Left colon (tissue), 2 donors: ENCODE results near the gene ADA. TPM values are rescaled to one million over a fixed set of nuclear protein-coding genes. Genes with fewer than 3 reads are reported as not detected.
"Not testable (repeated sequence)": the region's sequence is repeated elsewhere in the genome, so short reads cannot be mapped to it uniquely, and the experiment has no call there.

Experiments used
- ATAC-seq: fragments of 200-7000 bp; cut with Tn5 transposase; one replicate; pipeline ENCODE4 v1.9.1; 2020; ENCODE audit warnings: mild to moderate bottlenecking, moderate library complexity
- DNase-seq, 2 donors: peaks; one replicate each; pipeline ENCODE4 v3.0.0-alpha.2; 2020
- intact Hi-C, 2 donors: fragments of 100-400 bp; cut with DNase I in 1 of 2; cut with micrococcal nuclease in 1 of 2; formaldehyde crosslinking; loops; one replicate each; pipeline versions ENCODE4 v1.11.2 to v1.14.0; 2022; cut with DNase I, micrococcal nuclease
- total RNA-seq, 2 donors: library from RNA; stranded (reverse); fragmentation: NEBNext Ultra II Directional; extraction: Animal tissue kit (Norgen Biotek cat#: 25700); gene quantifications; one replicate each; pipeline ENCODE4 v1.2.1, GENCODE V29; 2021
- donor health status: DM: no; HTN: no; CAD: no.
- donor health status: DM: yes; HTN: yes; CAD: no.

The ADA gene
- total RNA-seq, 2 donors from 2014 or later, result 2.5 to 3.4 TPM

DNA sequence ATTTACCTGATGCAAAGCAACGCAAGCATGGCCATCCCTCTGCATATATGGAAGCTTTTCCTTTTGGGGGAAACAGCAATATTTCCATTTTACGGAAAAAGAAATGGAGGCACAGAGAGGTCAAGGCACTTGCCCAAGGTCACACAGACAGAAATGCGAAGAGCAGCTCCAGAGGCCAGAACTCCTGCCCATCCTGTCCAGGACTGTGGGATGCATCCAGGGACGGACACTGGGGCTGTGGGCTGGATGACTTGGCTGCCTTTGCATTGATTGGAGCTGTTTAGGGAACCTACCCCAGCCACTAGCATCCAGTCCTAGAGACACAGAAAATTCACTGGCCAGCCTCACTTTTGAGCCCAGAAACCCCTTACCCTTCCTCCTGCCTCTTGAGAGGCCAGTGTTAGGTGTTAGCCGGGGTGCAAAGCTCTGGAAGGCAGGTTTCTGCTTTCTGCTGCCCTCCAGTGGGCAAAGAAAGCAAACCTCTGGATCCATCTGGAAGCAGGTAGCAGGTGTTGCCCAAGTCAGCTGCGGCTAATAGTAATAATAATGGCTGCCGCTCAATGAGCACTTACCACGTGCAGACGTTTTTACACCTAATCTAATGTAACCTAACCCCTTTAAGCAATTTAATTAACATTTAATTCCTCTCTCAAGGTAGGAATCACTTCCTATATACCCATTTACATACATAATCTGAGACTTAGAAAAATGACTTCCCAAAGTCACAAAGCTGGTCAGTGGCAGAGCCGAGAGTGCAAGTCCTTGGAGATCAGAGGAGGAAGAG is 32.0 kb upstream of the ADA start:
- ATAC-seq (peak; percentile 76), DNase-seq (peak in 1 of 2 donors; percentile 56)
- intact Hi-C loops, result loop anchor here in 1 of 2 donors (2.0 to 10.0 kb wide), 3 partner anchors 51 to 296 kb away; no protein-coding TSS in a partner anchor

DNA sequence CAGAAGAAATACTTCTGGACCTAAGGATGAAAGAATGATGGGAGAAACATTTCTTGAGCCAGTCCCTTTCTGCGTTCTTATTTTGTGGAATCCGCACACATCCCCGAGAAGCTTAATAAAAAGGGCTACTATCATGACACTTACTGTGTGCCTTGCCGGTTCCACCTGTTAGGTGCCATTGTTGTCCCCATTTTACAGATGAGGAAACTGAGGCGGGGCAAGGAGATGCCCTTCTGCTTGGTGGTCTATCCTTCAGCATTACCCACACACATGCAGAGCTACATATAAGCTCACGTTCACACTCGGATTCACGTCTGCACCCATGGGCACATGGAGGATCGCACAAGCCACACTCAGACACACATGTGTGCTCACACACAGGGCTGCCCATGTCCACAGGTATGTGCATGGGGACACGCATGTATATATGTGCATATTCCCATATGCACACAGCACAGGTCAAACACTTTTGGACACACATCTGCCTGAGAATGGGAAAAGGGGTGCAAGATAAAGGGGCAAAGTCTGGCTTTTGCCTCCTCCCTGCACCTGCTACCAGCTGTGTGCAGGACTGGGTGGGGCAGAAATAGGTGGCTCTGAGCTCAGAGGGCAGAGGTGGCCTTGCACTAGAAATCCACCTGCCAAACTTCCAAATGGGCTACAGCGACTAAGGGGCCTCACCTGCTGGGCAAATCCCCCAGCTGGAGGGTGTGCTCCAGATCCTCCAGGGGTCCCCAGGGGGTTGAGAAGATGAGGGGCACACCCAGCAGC is 30.5 kb upstream of the ADA start:
- ATAC-seq, result peak; percentile 61
- no peak for DNase-seq
- intact Hi-C loops, result loop anchor here in 1 of 2 donors (5.0 to 10.0 kb wide), 2 partner anchors 183 to 295 kb away; no protein-coding TSS in a partner anchor

- DNase-seq (no peak), ATAC-seq (no peak)
- intact Hi-C loops, result no loop called here
Measured at GRCh38 chr20:44678990-44679611, 27.6 kb upstream of the ADA start.

DNA sequence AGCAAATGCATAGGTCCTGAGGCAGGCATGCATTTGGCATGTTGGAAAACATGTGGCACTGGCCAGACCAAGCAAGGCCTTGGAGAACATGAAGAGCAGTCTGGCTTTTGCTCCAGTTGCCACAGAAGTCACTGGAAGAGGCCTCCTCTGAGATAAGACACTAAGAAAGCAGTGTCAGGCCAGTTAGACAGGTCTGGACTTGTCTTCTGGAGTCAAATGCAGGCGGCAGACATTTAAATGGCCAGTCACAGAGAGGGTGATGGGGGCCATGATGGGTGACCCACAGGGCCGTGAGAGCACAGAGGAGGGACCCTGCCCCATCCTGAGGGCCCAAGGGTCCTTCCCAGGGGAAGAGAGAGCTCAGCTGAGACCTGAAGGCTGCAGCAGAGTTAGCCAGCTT is 26.7 kb upstream of the ADA start:
- intact Hi-C loops, result no loop called here
- DNase-seq (no peak), ATAC-seq (no peak)

GRCh38 chr20:44672318-44672902 is 20.9 kb upstream of the ADA start:
- intact Hi-C loops, DNase-seq, ATAC-seq: not testable (repeated sequence)

DNA sequence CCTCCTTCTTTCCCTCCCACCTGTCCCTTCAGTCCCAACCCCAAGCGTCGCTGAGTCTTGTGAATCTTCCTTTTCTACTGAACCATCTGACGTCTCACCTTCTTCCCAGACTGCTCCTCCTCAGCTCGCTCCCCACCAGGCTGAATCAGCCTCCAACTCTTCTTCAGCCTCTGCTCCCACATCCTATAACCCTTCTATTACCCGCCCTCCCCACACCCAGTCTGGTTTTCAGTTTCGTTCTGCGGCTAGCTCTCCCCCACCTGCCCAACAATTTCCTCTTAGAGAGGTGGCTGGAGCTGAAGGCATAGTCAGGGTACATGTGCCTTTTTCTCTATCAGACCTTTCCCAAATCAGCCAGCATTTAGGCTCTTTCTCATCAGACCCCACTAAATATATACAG is 20.0 kb upstream of the ADA start:
- ATAC-seq, intact Hi-C loops: not testable (repeated sequence)
- DNase-seq, result peak in 1 of 2 donors; percentile 40

DNA sequence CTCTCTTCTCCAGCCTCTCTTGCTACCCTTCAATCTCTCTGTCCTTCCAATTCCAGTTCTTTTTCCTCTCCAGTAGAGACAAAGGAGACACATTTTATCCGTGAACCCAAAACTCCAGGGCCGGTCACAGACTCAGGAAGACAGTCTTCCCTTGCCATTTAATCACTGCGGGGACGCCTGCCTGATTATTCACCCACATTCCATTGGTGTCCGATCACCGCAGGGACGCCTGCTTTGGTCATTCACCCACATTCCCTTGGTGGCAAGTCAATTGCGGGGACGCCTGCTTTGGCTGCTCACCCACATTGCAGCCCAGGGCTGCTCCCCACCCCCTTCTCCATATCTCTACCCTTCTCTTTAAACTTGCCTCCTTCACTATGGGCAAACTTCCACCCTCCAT is 19.4 kb upstream of the ADA start:
- intact Hi-C loops, ATAC-seq, DNase-seq: not testable (repeated sequence)

DNA sequence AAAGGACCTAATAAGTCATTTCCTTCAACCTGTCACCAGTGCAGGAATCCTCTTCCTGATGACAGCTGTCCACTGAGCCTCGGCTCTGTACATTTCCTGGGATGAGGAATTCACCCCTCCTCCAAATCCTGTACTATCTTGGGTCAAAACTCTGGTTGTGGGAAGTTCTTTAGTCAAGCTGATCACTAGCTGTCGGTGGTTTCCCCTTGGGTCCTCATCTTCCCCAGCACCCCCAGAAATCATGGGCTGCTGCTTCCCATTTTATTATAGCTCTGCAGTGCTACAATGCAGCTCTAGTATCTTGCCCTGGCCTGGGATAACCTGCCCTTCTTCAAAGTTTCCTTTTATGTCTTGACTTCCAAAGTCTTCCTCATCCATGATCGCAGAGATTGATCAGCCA is 14.6 kb upstream of the ADA start:
- DNase-seq (no peak), ATAC-seq (no peak)
- intact Hi-C loops, result no loop called here

- ATAC-seq (no peak), DNase-seq (no peak)
- intact Hi-C loops, result no loop called here
Measured at GRCh38 chr20:44664131-44664530, 12.6 kb upstream of the ADA start.

GRCh38 chr20:44662261-44662660 is 10.8 kb upstream of the ADA start:
- intact Hi-C loops, result no loop called here
- ATAC-seq, result no peak
- no peak for DNase-seq

DNA sequence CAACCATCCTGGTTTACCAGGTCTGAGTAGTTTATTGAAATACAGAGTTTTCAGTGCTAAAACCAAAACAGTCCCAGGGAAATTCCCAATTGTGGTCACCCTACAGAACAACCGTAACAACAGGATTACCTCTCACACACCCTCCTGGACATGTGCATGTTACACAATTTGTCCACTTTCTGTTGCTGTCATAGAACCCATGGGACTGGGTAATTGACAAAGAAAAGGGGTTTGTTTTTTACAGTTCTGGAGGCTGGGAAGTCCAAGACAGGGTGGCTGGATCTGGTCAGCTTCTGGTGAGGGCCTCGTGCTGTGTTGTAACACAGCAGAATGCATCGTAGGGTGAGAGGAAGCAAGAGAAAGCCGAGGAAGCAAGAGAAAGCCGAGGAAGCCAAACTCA is 9.1 kb upstream of the ADA start:
- intact Hi-C loops, result no loop called here
- DNase-seq, result no peak
- ATAC-seq, result no peak

DNA sequence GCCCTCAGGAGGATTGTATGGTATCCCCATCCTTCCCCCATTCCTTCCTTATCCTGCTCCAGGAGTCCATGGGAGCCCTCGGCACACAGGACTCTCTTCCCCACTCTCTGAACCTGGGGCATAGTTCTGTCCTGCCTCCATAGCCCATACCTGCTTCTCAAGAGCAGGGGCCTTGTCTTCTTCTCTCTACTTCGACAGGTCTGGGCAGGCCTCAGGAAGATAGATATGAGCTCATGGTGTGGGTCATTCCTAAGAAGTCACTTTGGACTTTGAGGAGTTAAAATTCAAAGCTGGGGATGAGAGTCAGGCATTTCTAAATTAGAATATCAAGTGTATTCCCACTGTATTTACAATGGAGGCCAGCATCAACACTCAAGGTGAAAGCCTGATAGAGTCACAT is 8.4 kb upstream of the ADA start:
- no peak for DNase-seq
- intact Hi-C loops, result no loop called here
- no peak for ATAC-seq

DNA sequence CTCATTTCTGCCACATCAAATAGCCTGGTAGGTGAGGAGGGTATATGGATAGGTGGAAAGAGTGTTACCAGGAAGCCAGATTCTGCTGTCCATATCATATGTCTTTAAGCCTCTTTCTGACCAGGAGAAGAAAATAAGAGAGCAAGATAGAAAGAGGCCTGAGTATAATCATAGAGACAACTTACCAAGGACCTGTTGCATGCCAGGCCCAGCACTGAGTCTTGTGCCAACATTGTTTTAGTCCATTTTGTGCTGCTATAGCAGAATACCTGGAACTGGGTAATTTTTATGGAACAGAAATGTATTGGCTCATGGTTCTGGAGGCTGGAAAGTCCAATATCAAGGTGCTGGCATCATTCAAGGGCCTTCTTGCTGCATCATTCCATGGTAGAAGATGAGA is 7.3 kb upstream of the ADA start:
- intact Hi-C loops, result no loop called here
- no peak for ATAC-seq
- DNase-seq, result no peak

DNA sequence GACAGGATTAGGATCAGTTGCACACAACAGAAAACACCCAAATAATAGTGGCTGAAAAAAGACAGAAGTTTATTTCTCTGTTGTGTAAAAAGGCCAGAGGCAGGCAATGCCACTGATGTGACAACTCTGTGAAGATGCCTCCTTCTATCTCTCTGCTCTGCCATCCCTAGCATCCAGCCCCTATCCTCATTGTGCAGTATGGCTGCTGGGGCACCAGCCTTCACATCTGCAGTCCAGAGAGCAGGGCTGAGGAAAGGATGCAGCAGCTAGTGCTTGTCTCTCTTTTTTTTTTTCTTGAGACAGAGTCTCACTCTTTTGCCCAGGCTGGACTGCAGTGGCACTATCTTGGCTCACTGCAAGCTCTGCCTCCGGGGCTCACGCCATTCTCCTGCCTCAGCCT is 6.4 kb upstream of the ADA start:
- no peak for ATAC-seq
- DNase-seq, result no peak
- intact Hi-C loops, result no loop called here

DNA sequence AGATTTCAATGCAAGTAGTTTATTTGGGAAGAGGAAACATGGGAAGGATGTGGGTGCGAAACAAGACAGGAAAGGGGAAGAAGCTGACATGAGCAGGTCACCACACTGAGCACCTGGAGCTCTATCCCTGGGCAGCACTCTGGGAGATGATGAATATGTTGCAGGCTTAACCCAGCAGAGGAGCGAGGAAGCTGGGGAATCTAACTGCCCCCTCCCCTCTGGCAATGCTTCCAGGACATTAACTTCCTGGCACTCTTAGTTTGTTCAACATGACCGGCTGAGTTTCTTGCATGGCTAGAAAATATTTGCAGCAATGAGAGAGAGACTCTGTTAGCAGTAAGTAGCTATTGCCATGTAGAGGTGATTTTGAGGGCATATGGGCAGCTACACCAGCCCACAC is 4.9 kb upstream of the ADA start:
- DNase-seq (no peak), ATAC-seq (no peak)
- intact Hi-C loops, result no loop called here

DNA sequence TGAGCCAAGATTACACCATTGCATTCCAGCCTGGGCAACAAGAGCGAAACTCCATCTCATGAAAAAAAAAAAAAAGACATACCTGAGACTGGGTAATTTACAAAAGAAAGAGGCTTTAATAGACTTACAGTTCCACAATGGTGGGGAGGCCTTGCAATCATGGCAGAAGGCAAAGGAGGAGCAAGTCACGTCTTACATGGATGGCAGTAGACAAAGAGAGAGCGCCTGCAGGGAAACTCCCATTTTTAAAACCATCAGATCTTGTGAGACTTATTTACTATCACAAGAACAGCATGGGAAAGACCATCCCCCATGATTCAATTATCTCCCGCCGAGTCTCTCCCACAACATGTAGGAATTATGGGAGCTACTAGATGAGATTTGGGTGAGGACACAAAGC is 2.7 kb upstream of the ADA start:
- intact Hi-C loops, ATAC-seq: not testable (repeated sequence)

GRCh38 chr20:44653546-44653945 is 2.0 kb upstream of the ADA start:
- ATAC-seq (no peak), DNase-seq (no peak)
- intact Hi-C loops, result no loop called here

More for the DNA sequence above, 2.7 kb upstream of the ADA start:
- not testable (repeated sequence) for DNase-seq

- DNase-seq (no peak), ATAC-seq (no peak)
- intact Hi-C loops, result no loop called here
Measured at GRCh38 chr20:44651434-44651683, 140 bp downstream of the ADA start.

- DNase-seq, result peak in 1 of 2 donors; percentile 49
- intact Hi-C loops, result no loop called here
- peak; percentile 30 for ATAC-seq
Measured at GRCh38 chr20:44650771-44651433, 597 bp downstream of the ADA start.
